H9 (cell line): ENCODE measurements around the gene CDH8. TPM values are rescaled to one million over a fixed set of nuclear protein-coding genes. Genes with fewer than 3 reads are reported as not detected.

ENCODE experiments used
- DNase-seq: peaks from one replicate; pipeline ENCODE4 v3.0.0-alpha.2; 2017
- H2AFZ ChIP-seq: one replicate; pipeline ENCODE4 v1.6.1; 2013; ENCODE audit warnings: mild to moderate bottlenecking, low read length, control low read depth, moderate library complexity
- H2AK5ac ChIP-seq: 2 replicates; pipeline ENCODE4 v1.6.1; 2013; ENCODE audit warnings: low read length, control low read depth, mixed read lengths; ENCODE audit not compliant: insufficient read length
- H2BK120ac ChIP-seq: one replicate; pipeline ENCODE4 v1.6.1; 2013; ENCODE audit warnings: low read depth, mild to moderate bottlenecking, low read length, control low read depth, inconsistent platforms; ENCODE audit not compliant: poor library complexity, severe bottlenecking
- H2BK12ac ChIP-seq: 2 replicates; pipeline ENCODE4 v1.6.1; 2013; ENCODE audit warnings: low read length, control low read depth, mixed read lengths, low read depth; ENCODE audit not compliant: insufficient read length
- H2BK15ac ChIP-seq: 2 replicates; pipeline ENCODE4 v1.6.1; 2013; ENCODE audit warnings: low read depth, low read length, control low read depth
- H2BK20ac ChIP-seq: one replicate; pipeline ENCODE4 v1.6.1; 2013; ENCODE audit warnings: low read depth, mild to moderate bottlenecking, low read length, control low read depth, inconsistent platforms; ENCODE audit not compliant: poor library complexity, severe bottlenecking
- H2BK5ac ChIP-seq: 2 replicates; pipeline ENCODE4 v1.6.1; 2013; ENCODE audit warnings: low read length, control low read depth, mixed read lengths; ENCODE audit not compliant: insufficient read length
- H3K14ac ChIP-seq: 2 replicates; pipeline ENCODE4 v1.6.1; 2013; ENCODE audit warnings: low read length, control low read depth; ENCODE audit not compliant: insufficient read depth
- H3K18ac ChIP-seq: 2 replicates; pipeline ENCODE4 v1.6.1; 2013; ENCODE audit warnings: low read depth, mild to moderate bottlenecking, mixed read lengths, low read length, control low read depth; ENCODE audit not compliant: insufficient read length
- H3K23ac ChIP-seq: 2 replicates; pipeline ENCODE4 v1.6.1; 2013; ENCODE audit warnings: low read length, control low read depth, mixed read lengths, low read depth; ENCODE audit not compliant: insufficient read length
- H3K23me2 ChIP-seq: 2 replicates; pipeline ENCODE4 v1.6.1; 2013; ENCODE audit warnings: low read depth, mild to moderate bottlenecking, mixed read lengths, low read length, control low read depth; ENCODE audit not compliant: insufficient read length, poor library complexity, severe bottlenecking
- H3K27ac ChIP-seq: 2 replicates; pipeline ENCODE4 v1.5.1; 2013; ENCODE audit warnings: low read length, control low read depth, mixed read lengths, low read depth; ENCODE audit not compliant: insufficient read length
- H3K27me3 ChIP-seq: 2 replicates; pipeline ENCODE4 v1.6.1; 2013; ENCODE audit warnings: low read length, control low read depth, inconsistent platforms; ENCODE audit not compliant: insufficient read depth
- H3K4ac ChIP-seq: 2 replicates; pipeline ENCODE4 v1.6.1; 2013; ENCODE audit warnings: low read depth, mild to moderate bottlenecking, control low read depth, inconsistent platforms, low read length, moderate library complexity
- H3K4me1 ChIP-seq: 2 replicates; pipeline ENCODE4 v1.6.1; 2013; ENCODE audit warnings: low read length, control low read depth, inconsistent platforms; ENCODE audit not compliant: insufficient read depth
- H3K4me2 ChIP-seq: 2 replicates; pipeline ENCODE4 v1.6.1; 2013; ENCODE audit warnings: low read length, control low read depth, mixed read lengths; ENCODE audit not compliant: insufficient read length, insufficient read depth
- H3K56ac ChIP-seq: 2 replicates; pipeline ENCODE4 v1.6.1; 2013; ENCODE audit warnings: low read depth, mild to moderate bottlenecking, mixed read lengths, low read length, control low read depth; ENCODE audit not compliant: insufficient read length
- H3K79me1 ChIP-seq: 2 replicates; pipeline ENCODE4 v1.6.1; 2013; ENCODE audit warnings: low read depth, mild to moderate bottlenecking, moderate library complexity, low read length, control low read depth, inconsistent platforms; ENCODE audit not compliant: insufficient read depth, poor library complexity, severe bottlenecking
- H3K79me2 ChIP-seq: 2 replicates; pipeline ENCODE4 v1.6.1; 2013; ENCODE audit warnings: low read length, control low read depth, inconsistent platforms; ENCODE audit not compliant: insufficient read depth
- H3K9ac ChIP-seq: 2 replicates; pipeline ENCODE4 v1.6.1; 2013; ENCODE audit warnings: low read length, control low read depth, mixed read lengths; ENCODE audit not compliant: insufficient read length; ENCODE audit errors: extremely low read depth
- H3K9me3 ChIP-seq: one replicate; pipeline ENCODE4 v1.6.1; 2013; ENCODE audit warnings: low read depth, low read length, inconsistent platforms; ENCODE audit not compliant: control insufficient read depth
- H3T11ph ChIP-seq: one replicate; pipeline ENCODE4 v1.6.1; 2013; ENCODE audit warnings: mild to moderate bottlenecking, low read length, control low read depth, inconsistent platforms
- H4K20me1 ChIP-seq: one replicate; pipeline ENCODE4 v1.6.1; 2013; ENCODE audit not compliant: control insufficient read depth, insufficient read length, insufficient read depth
- H4K5ac ChIP-seq: 2 replicates; pipeline ENCODE4 v1.6.1; 2013; ENCODE audit warnings: low read depth, mild to moderate bottlenecking, mixed read lengths, low read length, control low read depth; ENCODE audit not compliant: insufficient read length
- H4K8ac ChIP-seq: replicated peaks from 2 replicates; pipeline ENCODE4 v1.6.1; 2013; ENCODE audit warnings: low read length, control low read depth, mixed read lengths, low read depth; ENCODE audit not compliant: insufficient read length
- H4K91ac ChIP-seq: 2 replicates; pipeline ENCODE4 v1.6.1; 2013; ENCODE audit warnings: low read depth, mild to moderate bottlenecking, moderate library complexity, mixed read lengths, low read length, control low read depth; ENCODE audit not compliant: insufficient read length
- H3K27ac Mint-ChIP-seq, 3 experiments: 2 replicates in 2 of 3; 3 replicates in 1 of 3; pipeline ENCODE4 v1.8.0; 2020 to 2021; ENCODE audit warnings: mixed read lengths in 3 of 3, mild to moderate bottlenecking in 1 of 3, moderate library complexity in 1 of 3
- H3K27me3 Mint-ChIP-seq: 2 replicates; pipeline ENCODE4 v1.8.0; 2021; ENCODE audit warnings: low read depth, mild to moderate bottlenecking, moderate library complexity, mixed read lengths
- H3K36me3 Mint-ChIP-seq, 3 experiments: 2 replicates in 2 of 3; 3 replicates in 1 of 3; pipeline ENCODE4 v1.8.0; 2020 to 2021; ENCODE audit warnings: low read depth in 3 of 3, mixed read lengths in 3 of 3; ENCODE audit not compliant: insufficient read depth in 1 of 3
- H3K4me1 Mint-ChIP-seq, 2 experiments: 2 replicates each; pipeline ENCODE4 v1.8.0; 2020; ENCODE audit warnings: mixed read lengths in 2 of 2
- H3K4me3 Mint-ChIP-seq, 2 experiments: 2 replicates in 1 of 2; 3 replicates in 1 of 2; pipeline ENCODE4 v1.8.0; 2020 to 2021; ENCODE audit warnings: mild to moderate bottlenecking in 2 of 2, mixed read lengths in 2 of 2, moderate library complexity in 1 of 2
- H3K9me3 Mint-ChIP-seq, 2 experiments: 2 replicates in 1 of 2; 3 replicates in 1 of 2; pipeline ENCODE4 v1.8.0; 2020; ENCODE audit warnings: mild to moderate bottlenecking in 2 of 2, mixed read lengths in 2 of 2, moderate library complexity in 1 of 2
- WGBS: extraction: QIAGEN DNeasy Blood & Tissue Kit; methylation state at CpG from one replicate; pipeline ENCODE4 v1.1.7; 2013; ENCODE audit warnings: missing lambda C conversion rate, low lambda C conversion rate, mixed read lengths; ENCODE audit not compliant: insufficient read length; ENCODE audit errors: extremely low coverage; 5-methylcytosine and 5-hydroxymethylcytosine counted together
- total RNA-seq: library from RNA; stranded (reverse); gene quantifications from 2 replicates; pipeline ENCODE4 v1.2.1, GENCODE V29; 2021
- TF ChIP-seq, protein P1 (sequence below): fragments of 200-600 bp; sonication (generic); conservative IDR thresholded peaks from 3 replicates; pipeline ENCODE4 v1.8.0; 2021; ENCODE audit warnings: antibody characterized with exemption, mild to moderate bottlenecking

Gene CDH8
- total RNA-seq, 1 experiment from 2014 or later: 12.0 TPM

DNA sequence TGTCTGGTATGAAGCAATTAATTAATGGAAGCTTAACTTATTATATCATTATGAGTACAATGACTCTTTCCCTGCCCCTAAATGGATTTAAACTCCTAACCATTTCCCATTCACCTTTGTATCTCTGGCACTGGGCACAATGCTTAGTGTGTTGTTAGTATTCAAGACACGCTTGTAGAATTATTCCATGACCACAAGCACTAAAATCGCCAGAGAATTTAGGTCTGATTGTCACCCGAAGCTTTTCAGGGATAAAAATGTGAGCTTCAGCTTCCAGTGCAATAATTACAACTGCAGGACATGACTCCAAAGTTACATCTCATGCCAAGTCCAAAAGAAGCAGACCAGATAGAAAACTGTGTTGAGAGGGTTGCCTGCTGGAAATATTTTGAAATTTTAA lies 101.6 kb downstream of the CDH8 start:
- no peaks in the 10 kb centered on the region for H3K27me3 Mint-ChIP-seq
- WGBS: no CpG with 5 or more reads among the region's 3 CpGs

More for the DNA sequence above, 101.6 kb downstream of the CDH8 start:
- no peak for DNase-seq
- no peak overlapping the region for H3K4me3 Mint-ChIP-seq
- no peaks in the 10 kb centered on the region for H4K20me1 ChIP-seq
- no peaks in the 10 kb centered on the region for H3K36me3 Mint-ChIP-seq
- H2AK5ac ChIP-seq: no peak overlapping the region
- H3K4me1 Mint-ChIP-seq: peaks cover 4 to 17% of the 10 kb centered on the region in 2 experiments; a peak in 3 of 4 replicates
- H3K27ac Mint-ChIP-seq: no peak overlapping the region
- no peaks in the 10 kb centered on the region for H3K9me3 Mint-ChIP-seq
- no peak overlapping the region for H4K91ac ChIP-seq
- H3K56ac ChIP-seq: no peak overlapping the region
- no peak overlapping the region for H3K18ac ChIP-seq
- no peak overlapping the region for H3K4me2 ChIP-seq
- no peak overlapping the region for H3K27ac ChIP-seq
- no peaks in the 10 kb centered on the region for H3K4me1 ChIP-seq
- no peak overlapping the region for H2BK20ac ChIP-seq
- no peaks in the 10 kb centered on the region for H3K23me2 ChIP-seq
- H2BK15ac ChIP-seq: no peak overlapping the region
- H2BK12ac ChIP-seq: no peak overlapping the region
- no peak overlapping the region for H2AFZ ChIP-seq
- H3K79me2 ChIP-seq: no peaks in the 10 kb centered on the region
- no peak overlapping the region for H3K9ac ChIP-seq
- no peaks in the 10 kb centered on the region for H3K9me3 ChIP-seq
- no peak overlapping the region for H3T11ph ChIP-seq
- H4K5ac ChIP-seq: no peak overlapping the region
- H2BK120ac ChIP-seq: no peak overlapping the region
- H3K23ac ChIP-seq: no peak overlapping the region
- no peak overlapping the region for H3K14ac ChIP-seq
- no peak overlapping the region for H3K4ac ChIP-seq
- H3K79me1 ChIP-seq: no peaks in the 10 kb centered on the region
- H2BK5ac ChIP-seq: no peak overlapping the region
- TF ChIP-seq, protein P1, sequence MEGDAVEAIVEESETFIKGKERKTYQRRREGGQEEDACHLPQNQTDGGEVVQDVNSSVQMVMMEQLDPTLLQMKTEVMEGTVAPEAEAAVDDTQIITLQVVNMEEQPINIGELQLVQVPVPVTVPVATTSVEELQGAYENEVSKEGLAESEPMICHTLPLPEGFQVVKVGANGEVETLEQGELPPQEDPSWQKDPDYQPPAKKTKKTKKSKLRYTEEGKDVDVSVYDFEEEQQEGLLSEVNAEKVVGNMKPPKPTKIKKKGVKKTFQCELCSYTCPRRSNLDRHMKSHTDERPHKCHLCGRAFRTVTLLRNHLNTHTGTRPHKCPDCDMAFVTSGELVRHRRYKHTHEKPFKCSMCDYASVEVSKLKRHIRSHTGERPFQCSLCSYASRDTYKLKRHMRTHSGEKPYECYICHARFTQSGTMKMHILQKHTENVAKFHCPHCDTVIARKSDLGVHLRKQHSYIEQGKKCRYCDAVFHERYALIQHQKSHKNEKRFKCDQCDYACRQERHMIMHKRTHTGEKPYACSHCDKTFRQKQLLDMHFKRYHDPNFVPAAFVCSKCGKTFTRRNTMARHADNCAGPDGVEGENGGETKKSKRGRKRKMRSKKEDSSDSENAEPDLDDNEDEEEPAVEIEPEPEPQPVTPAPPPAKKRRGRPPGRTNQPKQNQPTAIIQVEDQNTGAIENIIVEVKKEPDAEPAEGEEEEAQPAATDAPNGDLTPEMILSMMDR: no peak
- H4K8ac ChIP-seq: no peak overlapping the region
- no peaks in the 10 kb centered on the region for H3K27me3 ChIP-seq
